Stimulated activated naive CD8-positive, alpha-beta T cell treated with anti-CD3 and anti-CD28 coated beads, Interleukin-15, Interleukin-2, amounts not matched to agents 100 ng/mL and 50 ng/mL, for 24 hours (primary cell): ENCODE data around the gene C1orf174.
"Not testable (repeated sequence)": the region's sequence is repeated elsewhere in the genome, so short reads cannot be mapped to it uniquely, and the experiment has no call there.

Source experiments
- H3K27ac Mint-ChIP-seq: one replicate; pipeline ENCODE4 v1.8.0; 2021; ENCODE audit warnings: mild to moderate bottlenecking, mixed read lengths
- H3K27me3 Mint-ChIP-seq: one replicate; pipeline ENCODE4 v1.8.0; 2021; ENCODE audit warnings: mixed read lengths
- H3K36me3 Mint-ChIP-seq: one replicate; pipeline ENCODE4 v1.8.0; 2021; ENCODE audit warnings: low read depth, mixed read lengths
- H3K4me1 Mint-ChIP-seq: one replicate; pipeline ENCODE4 v1.8.0; 2021; ENCODE audit warnings: low read depth, mixed read lengths
- H3K4me3 Mint-ChIP-seq: one replicate; pipeline ENCODE4 v1.8.0; 2021; ENCODE audit warnings: mild to moderate bottlenecking, mixed read lengths
- H3K9me3 Mint-ChIP-seq: one replicate; pipeline ENCODE4 v1.8.0; 2021; ENCODE audit warnings: mixed read lengths

Gene C1orf174

GRCh38 chr1:3918966-3919611, 19.0 kb upstream of the C1orf174 start:
- Mint-ChIP-seq H3K36me3 (no peaks in the 10 kb centered on the region), H3K27me3 (no peaks in the 10 kb centered on the region), H3K4me1 (peaks cover 8% of the 10 kb centered on the region), H3K4me3 (no peak overlapping the region), H3K27ac (no peak overlapping the region), H3K9me3 (no peaks in the 10 kb centered on the region)

DNA sequence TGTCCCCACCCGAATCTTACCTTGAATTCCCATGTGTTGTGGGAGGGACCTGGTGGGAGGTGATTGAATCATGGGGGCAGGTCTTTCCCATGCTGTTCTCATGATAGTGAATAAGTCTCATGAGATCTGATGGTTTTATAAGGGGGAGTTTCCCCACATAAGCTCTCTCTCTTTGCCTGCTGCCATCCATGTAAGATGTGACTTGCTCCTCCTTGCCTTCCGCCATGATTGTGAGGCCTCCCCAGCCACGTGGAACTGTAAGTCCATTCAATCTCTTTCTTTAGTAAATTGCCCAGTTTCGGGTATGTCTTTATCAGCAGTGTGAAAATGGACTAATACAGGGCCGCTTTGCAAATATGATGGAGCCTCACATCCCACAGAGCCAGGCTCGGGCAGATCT, 18.3 kb upstream of the C1orf174 start:
- H3K4me1 Mint-ChIP-seq, H3K9me3 Mint-ChIP-seq, H3K36me3 Mint-ChIP-seq, H3K27ac Mint-ChIP-seq, H3K27me3 Mint-ChIP-seq, H3K4me3 Mint-ChIP-seq: not testable (repeated sequence)

DNA sequence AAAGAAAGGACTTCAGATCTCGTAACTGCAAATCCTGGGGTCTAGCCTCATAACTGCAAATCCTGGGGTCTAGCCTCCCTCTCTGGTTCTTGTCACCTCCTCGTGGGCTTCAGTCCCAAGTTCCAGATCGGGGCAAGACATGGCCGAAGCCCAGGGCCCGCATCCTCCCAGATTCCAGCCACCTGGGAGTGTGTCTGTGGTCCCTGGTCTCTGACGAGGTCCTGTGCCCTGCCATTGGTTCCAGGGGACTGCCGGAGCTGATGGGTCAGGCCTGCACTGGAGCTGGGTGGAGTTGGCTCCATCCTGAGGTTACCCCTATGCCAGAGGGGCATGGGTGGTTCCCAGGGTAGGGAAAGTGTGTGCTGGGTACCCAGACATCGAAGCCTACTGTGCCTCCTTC, 17.7 kb upstream of the C1orf174 start:
- Mint-ChIP-seq H3K27me3 (no peaks in the 10 kb centered on the region), H3K4me1 (peaks cover 7% of the 10 kb centered on the region), H3K27ac (no peak overlapping the region), H3K9me3 (no peaks in the 10 kb centered on the region), H3K36me3 (no peaks in the 10 kb centered on the region), H3K4me3 (no peak overlapping the region)

DNA sequence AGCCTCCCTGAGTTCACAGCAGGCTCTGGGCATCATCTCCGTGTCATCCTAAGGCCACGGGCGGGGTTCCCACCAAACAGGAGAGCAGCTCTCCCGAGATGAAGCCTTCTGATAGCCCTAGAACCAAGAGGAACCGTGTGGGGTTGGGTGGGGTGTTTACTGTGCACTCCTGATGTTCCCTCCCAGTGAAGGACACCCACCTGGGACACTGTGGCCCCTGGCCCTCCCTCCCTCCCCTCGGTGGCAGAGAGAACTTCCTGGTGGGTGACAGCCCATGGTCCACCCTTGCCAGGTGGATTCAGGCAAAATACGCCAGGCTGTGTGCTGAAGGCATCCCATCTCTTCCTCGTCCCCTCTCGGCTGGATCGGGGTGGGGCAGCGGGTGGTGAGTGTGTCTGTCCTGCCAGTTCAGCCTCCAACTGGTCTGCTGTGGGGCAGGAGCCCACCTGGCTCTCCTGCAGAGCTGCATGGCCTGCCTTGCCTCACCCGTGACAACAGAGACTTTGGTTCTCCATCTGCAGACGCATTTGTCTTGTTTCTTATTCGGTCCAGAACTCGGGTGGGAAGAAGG, 15.6 kb upstream of the C1orf174 start:
- Mint-ChIP-seq H3K27ac (no peak overlapping the region), H3K4me1 (peaks cover 3% of the 10 kb centered on the region), H3K36me3 (no peaks in the 10 kb centered on the region), H3K9me3 (no peaks in the 10 kb centered on the region), H3K27me3 (no peaks in the 10 kb centered on the region), H3K4me3 (no peak overlapping the region)

DNA sequence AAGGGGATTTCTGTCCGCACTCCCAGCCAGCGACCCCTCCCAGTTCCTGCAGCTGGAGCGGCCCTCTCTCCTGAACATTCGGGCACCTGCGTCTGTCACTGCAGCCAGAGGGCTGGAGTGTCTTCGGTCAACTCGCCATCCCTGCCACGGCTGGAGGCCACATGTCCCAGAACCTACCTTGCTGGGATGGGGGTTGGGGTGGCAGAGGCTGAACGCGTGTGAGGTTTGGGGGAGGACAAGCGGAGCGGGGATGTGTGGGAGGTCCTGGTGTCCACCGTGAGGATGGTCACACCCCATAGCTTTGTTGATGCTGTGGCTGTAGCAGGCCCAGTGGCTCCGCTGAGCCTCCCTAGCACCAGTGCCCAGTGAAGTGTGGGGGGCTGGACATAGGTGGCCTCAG, 14.8 kb upstream of the C1orf174 start:
- Mint-ChIP-seq H3K4me3 (no peak overlapping the region), H3K27me3 (no peaks in the 10 kb centered on the region), H3K27ac (no peak overlapping the region), H3K36me3 (no peaks in the 10 kb centered on the region), H3K9me3 (no peaks in the 10 kb centered on the region), H3K4me1 (peaks cover 3% of the 10 kb centered on the region)

DNA sequence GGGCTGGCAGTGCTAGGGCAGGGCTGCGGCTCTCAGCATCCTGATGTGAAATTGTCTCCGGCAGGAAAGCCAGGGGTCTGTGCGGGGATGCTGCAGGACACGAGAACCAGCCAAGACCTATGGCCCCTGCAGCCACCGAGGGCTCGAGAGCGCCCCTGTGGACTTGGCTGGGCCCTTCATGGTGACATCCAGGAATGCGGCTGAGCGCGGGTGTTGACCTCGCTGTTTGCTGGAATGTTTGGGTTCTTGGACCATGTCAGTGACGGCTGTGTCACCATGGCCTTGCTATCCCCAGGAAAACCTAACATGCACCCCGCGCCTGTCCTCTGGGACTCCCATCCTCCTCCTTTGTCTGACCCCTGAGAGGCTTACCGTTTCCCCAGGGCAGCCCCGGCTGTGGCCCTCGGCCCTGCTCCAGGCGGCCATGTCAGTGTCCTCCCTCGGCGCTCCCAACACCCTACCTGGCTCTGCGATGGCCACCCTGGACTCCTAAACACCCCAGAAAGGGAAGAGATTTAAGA, 14.3 kb upstream of the C1orf174 start:
- peaks cover 3% of the 10 kb centered on the region for H3K4me1 Mint-ChIP-seq
- H3K27ac Mint-ChIP-seq, result no peak overlapping the region
- H3K4me3 Mint-ChIP-seq, result no peak overlapping the region
- H3K27me3 Mint-ChIP-seq, result no peaks in the 10 kb centered on the region
- H3K9me3 Mint-ChIP-seq, result no peaks in the 10 kb centered on the region
- H3K36me3 Mint-ChIP-seq, result no peaks in the 10 kb centered on the region

DNA sequence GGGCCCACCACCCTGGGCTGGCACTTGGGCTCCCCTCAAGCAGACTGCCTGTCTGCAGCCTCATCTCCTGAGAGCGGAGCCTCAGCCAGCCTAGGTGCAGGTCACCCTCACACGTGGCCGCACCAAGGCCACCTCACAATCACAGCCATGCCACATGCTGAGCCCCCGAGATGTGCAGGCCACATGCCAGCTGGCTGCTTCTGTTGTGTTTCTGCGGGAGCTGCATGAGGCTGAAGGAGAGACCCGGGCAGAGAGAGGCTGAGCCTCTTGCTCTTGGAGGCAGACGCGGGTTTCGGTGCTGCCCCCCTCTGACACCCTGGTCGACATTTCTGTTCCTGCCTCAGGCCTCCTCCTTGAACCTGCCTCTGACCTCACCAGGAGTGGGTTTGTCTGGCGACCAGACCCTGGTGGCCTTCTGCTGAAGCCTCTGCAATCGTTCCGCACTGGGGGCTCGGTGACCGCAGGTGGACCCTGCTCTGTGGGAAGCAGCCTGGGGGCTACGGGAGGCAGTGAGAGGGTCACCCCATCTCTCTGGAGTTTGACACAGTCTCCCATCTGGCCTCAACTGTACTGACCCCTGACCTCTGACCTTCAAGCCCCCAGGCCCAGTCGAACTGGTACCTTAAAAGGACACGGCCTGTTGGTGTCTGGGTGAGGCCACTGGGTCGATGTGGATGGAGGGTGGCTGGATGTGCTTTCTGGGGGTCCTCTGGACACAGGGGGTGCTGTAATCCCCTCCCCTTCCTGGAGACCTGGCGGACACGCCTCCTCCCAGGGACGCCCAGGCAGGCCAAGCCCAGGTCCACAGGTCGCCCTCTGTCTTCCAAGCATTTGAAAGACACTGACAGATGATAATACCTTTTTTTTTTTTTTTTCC, 13.0 kb upstream of the C1orf174 start:
- no peak overlapping the region for H3K4me3 Mint-ChIP-seq
- no peaks in the 10 kb centered on the region for H3K27me3 Mint-ChIP-seq
- H3K9me3 Mint-ChIP-seq, result no peaks in the 10 kb centered on the region
- no peak overlapping the region for H3K27ac Mint-ChIP-seq
- peaks cover 3% of the 10 kb centered on the region for H3K4me1 Mint-ChIP-seq
- H3K36me3 Mint-ChIP-seq, result no peaks in the 10 kb centered on the region

DNA sequence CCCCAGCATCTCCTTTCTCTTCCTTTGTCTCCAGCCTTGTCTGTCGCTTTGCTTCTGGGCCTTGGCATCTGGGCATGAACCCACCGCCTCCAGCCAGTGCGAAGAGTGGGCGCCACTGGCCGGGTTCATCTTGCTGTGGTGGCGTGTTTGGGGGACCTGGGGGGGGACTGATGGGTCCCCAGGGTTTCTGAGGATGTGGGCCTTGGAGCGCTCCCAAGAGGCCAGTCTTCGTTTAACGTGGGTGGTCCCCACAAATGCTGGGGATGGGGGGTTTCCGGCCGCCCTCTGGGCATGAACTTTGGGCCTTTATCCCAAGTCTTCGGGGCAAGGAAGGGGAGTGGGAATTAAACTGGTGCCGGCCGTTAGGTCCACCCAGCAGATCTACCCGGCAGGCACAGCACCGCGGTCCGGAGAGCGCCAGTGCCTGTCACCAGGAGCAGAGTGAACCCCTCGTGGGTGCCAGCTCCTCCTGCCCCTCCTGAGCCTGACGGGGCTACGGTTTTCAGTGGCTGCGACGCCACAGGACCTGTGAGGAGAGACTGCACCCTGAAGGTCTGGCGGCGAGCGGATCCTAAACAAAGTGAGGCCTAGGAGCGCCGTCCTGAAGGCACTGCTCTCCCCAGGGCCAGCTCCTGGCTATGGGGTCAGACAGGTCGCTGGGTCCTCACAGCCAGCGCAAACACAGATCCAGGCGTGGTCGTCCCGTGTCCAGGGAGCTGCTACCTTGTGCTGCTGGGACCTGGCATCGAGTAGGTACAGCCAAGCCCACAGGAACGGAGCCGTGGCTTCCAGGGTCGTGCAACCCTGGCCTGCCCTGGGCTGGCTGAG, 12.1 kb upstream of the C1orf174 start:
- H3K36me3 Mint-ChIP-seq, result no peaks in the 10 kb centered on the region
- no peak overlapping the region for H3K4me3 Mint-ChIP-seq
- peaks cover 3% of the 10 kb centered on the region for H3K4me1 Mint-ChIP-seq
- H3K9me3 Mint-ChIP-seq, result no peaks in the 10 kb centered on the region
- H3K27ac Mint-ChIP-seq, result no peak overlapping the region
- H3K27me3 Mint-ChIP-seq, result no peaks in the 10 kb centered on the region

- Mint-ChIP-seq H3K36me3 (no peaks in the 10 kb centered on the region), H3K4me1 (peaks cover 3% of the 10 kb centered on the region), H3K27ac (no peak overlapping the region), H3K9me3 (no peaks in the 10 kb centered on the region), H3K27me3 (no peaks in the 10 kb centered on the region), H3K4me3 (no peak overlapping the region)
Measured at GRCh38 chr1:3910857-3911845, 11.1 kb upstream of the C1orf174 start.

DNA sequence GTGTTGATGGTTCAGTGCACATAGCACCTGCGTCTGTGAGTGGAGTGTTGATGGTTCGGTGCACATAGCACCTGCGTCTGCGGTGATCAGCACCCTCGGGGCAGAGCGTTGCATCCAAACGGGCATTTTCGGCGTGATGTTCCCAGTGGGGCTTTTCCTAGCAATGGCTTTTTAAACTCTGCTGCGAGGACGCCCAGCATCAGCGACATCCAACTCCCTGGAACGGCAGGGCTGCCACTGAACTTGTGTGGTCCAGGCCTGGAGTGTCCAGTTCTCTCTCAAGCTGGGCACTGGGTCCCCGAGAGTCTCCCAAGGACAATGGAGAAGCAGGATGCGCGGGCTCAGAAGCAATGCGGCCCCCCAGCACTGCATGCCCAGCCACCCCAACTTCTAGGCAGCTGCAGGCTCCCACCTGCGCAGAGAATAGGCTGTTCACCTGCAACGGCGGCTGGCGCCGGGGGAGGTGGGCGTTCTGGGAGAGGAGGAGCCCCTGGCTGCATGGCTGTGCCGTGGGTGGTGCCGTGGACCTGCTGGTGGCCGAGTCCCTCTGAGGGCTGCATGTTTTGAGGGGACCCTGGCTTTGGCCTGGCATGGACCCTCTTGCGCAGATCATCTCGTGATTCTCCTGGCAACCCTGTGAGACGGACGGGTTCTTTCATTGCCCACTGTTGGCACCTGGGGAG, 10.1 kb upstream of the C1orf174 start:
- no peaks in the 10 kb centered on the region for H3K27me3 Mint-ChIP-seq
- H3K27ac Mint-ChIP-seq, result no peak overlapping the region
- H3K4me1 Mint-ChIP-seq, result peaks cover 3% of the 10 kb centered on the region
- no peak overlapping the region for H3K4me3 Mint-ChIP-seq
- no peaks in the 10 kb centered on the region for H3K9me3 Mint-ChIP-seq
- no peaks in the 10 kb centered on the region for H3K36me3 Mint-ChIP-seq

DNA sequence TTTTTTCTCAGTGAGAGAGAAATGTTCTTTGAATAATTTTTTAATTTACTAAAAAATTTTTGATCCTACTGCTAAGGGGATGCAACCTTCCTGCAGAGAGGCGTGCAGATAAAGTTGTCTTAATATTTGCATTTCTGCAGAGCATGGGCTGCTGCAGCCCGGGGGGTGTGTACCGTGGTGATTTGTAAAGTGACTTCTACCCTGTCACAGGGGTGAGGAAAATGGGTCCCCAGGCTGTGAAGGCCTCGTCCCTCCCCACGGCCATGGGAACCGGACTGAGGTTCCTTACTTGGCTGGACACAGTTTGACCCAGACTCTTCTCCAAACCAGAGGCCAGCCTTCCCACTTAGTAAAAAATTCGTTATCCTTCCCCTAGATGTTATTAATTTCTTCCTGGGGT, 9.5 kb upstream of the C1orf174 start:
- Mint-ChIP-seq H3K4me3 (no peak overlapping the region), H3K9me3 (no peaks in the 10 kb centered on the region), H3K36me3 (no peaks in the 10 kb centered on the region), H3K27ac (no peak overlapping the region), H3K4me1 (peaks cover 3% of the 10 kb centered on the region), H3K27me3 (no peaks in the 10 kb centered on the region)

DNA sequence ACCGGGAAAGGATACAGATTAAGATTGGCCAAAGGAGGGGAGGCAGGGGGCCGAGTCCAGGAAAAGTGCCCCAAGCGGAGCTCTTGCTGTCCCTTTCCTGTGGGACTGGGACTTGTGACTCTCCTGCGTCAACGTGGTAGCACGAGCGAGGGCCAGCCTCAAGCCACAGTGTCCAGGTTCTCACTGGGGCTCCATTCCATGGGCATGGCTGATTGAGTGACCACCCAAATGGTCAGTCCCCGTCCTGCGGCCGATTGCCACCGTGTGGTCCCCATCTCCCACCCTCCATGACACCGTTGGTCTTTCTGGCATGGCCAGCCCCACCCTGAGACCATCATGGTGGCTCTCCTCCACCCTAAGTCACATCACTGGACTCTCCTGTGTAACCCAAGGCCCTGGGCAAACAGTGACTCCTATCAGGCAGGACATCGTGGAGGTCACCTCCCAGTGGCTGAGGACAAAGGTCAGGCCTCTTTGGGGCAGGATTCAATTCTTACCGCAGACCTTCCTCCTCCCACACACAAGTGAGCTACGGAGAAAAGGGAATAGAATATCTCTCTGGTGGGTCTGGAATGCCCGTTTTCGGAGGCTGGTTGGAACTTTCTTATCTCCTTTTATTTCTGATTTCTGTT, 8.9 kb upstream of the C1orf174 start:
- Mint-ChIP-seq H3K9me3 (no peaks in the 10 kb centered on the region), H3K27me3 (no peaks in the 10 kb centered on the region), H3K36me3 (no peaks in the 10 kb centered on the region), H3K4me3 (no peak overlapping the region), H3K27ac (no peak overlapping the region), H3K4me1 (peaks cover 3% of the 10 kb centered on the region)

DNA sequence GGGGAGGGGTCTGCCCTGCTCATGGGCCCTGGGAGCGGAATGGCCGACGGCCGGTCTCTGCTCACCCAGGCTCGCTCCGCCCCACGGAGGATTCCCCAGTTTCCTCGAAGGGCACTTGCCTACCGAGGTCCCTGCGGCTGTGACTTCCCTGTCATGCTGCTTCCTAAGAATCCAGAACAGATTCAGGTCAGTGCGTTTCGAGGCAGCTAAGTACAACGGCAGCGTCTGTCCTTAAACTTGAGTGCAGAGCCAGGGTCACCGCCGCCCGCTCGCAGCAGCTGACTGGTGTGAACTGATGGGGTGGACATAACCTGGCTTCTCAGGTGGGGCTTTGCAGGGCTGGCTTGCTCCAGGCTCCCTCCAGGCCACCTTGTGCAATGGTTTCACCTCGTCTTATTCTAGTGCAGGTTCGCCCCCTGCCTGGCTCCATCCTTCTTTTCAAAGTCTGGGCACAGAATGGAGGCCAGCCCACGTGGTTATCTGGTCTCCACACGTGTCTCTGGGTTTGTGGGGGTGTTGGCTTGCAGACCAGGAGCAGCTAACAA, 7.6 kb upstream of the C1orf174 start:
- peaks cover 14% of the 10 kb centered on the region for H3K4me1 Mint-ChIP-seq
- no peak overlapping the region for H3K27ac Mint-ChIP-seq
- no peaks in the 10 kb centered on the region for H3K27me3 Mint-ChIP-seq
- no peaks in the 10 kb centered on the region for H3K36me3 Mint-ChIP-seq
- no peaks in the 10 kb centered on the region for H3K9me3 Mint-ChIP-seq
- H3K4me3 Mint-ChIP-seq, result no peak overlapping the region
